Effector CD4-positive, alpha-beta T cell (primary cell): ENCODE data around the gene DHRS9. TPM values are rescaled to one million over a fixed set of nuclear protein-coding genes. Genes with fewer than 3 reads are reported as not detected.
"Not testable (repeated sequence)": the region's sequence is repeated elsewhere in the genome, so short reads cannot be mapped to it uniquely, and the experiment has no call there.

Experiments used
- DNase-seq: peaks from one replicate; pipeline ENCODE4 v3.0.0-alpha.2; 2020
- total RNA-seq: gene quantifications from one replicate; lab custom pipeline; 2026; lab: John Stamatoyannopoulos, UW

DHRS9 gene
- not detected for total RNA-seq

- no peak for DNase-seq
Observed at GRCh38 chr2:169069341-169069740, at the start of gene DHRS9. Gene DHRS9 (plus strand): TSS chr2:169069563. CDS start chr2:169081582, 12,019 bp downstream.

- DNase-seq: no peak
Observed at GRCh38 chr2:169023161-169023560, 46.2 kb upstream of the DHRS9 start.

- DNase-seq: no peak
Observed at GRCh38 chr2:169026056-169026455, 43.3 kb upstream of the DHRS9 start.

GRCh38 chr2:169027234-169027633 lies 42.1 kb upstream of the DHRS9 start:
- no peak for DNase-seq

DNA sequence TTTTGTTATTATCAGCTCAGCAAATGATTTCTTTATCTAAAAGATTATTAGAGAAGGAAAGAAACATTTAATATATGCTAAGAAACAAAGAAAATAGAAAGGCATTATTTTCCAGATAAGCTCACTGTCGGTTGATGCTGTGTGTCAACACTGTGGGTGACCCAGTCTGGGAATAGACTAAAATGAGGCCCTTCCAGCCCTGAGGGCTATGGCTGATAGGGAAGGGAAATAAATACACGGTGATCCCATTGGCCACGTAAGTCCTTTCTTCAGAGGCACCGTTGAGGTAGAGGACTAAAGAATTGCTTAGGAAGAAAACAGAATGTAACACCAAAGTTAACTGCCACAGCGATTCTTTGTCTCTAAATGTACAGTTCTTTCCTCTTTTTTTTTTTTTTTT lies 40.0 kb upstream of the DHRS9 start:
- DNase-seq: no peak

- no peak for DNase-seq
Observed at GRCh38 chr2:169031202-169031601, 38.2 kb upstream of the DHRS9 start, which contains the start of gene ABCB11. Gene ABCB11 (minus strand): TSS chr2:169031324. CDS start chr2:169018125, 13,199 bp downstream.

DNA sequence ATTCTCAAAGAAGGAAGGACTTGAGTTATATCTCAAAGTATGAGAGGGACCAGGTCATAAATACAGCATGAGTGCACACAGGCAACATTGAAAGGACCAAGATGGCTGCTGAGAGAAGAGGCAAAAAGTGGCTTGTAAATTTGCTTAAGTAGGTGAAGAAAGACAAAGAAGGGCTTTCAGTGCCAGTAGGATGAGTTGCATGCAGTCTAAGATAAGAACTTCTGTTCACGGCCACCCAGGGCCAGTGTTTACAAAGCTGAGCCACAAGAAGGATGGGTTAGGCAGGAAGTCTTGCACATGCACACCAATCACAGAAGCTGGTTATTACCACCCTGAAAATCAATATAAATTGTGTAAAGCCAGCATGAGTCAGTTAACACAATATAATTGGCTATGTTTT lies 35.1 kb upstream of the DHRS9 start:
- DNase-seq: no peak

- DNase-seq: no peak
Observed at GRCh38 chr2:169034984-169035544, 34.3 kb upstream of the DHRS9 start.

DNA sequence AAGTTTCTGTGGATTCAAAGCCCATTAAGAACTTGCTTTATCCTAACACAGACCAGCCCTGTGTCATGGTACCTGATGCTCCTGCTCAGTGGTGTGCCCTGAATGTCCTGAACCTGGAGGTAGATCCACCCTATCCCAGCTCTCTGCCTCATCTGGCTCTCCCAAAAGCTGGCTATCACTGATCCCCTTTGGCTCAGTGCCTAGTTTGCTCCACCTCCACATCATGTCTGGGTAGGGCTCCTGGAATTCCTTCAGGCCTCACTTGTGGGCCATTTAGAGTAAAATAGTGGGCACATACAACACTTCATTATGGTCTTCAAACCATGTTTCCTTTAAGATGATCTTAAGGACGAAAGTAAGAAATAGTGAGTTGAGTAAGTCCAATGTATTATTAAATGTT lies 33.5 kb upstream of the DHRS9 start:
- no peak for DNase-seq

- DNase-seq: no peak
Observed at GRCh38 chr2:169036736-169037440, 32.5 kb upstream of the DHRS9 start.

DNA sequence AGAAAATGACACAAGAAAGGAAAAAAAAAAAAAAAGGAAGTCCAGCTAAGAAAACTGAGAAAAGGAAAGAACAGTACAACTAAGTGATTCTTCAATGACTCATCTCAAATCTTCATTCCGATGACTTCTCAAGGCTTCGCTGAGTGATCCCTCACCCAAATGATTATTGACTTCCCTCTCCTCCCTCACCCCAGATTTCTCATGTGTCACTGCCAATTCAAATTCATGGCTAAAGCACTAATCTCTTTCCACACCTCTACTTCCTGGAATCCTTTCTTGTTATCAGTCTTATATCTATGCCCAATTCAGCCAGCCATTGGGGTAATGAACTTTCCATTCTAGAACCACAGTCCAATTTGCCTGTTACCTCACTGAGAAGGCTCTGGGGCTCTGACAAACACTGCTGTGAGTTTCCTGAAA lies 31.0 kb upstream of the DHRS9 start:
- no peak for DNase-seq

GRCh38 chr2:169039702-169040101 lies 29.7 kb upstream of the DHRS9 start:
- no peak for DNase-seq

DNA sequence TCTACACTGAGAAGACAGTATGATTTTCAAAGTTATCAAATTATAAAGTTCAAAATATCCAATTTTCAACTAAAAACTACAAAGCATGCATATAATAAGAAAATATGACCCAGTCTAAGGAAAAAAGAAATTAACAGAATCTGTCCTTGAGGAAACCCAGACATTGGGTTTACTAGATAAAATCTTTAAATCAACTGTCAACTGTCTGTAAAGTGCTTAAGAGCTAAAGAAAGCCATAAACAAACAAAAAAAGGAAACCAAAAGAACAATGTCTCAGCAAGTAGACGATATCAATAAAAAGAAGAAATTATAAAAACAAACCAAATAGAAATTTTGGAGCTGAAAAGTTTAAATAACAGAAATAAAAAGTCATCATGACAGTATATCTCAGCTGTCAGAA lies 27.8 kb upstream of the DHRS9 start:
- no peak for DNase-seq

DNA sequence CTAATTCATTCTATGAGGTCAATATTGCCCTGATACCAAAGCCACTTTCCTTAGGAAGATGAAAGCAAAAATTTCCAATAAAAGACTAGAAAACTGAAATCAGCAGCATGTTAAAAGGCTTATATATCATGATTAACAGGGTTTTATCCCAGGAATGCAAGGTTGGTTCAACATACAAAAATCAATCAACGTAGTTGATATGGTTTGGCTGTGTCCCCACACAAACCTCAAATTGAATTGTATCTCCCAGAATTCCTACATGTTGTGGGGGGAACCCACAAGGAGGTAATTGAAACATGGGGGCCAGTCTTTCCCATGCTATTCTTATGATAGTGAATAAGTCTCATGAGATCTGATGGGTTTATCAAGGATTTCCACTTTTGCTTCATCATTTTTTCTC lies 26.5 kb upstream of the DHRS9 start:
- DNase-seq: no peak

GRCh38 chr2:169046440-169047151 lies 22.8 kb upstream of the DHRS9 start:
- DNase-seq: no peak

- no peak for DNase-seq
Observed at GRCh38 chr2:169047256-169048250, 21.8 kb upstream of the DHRS9 start.

- no peak for DNase-seq
Observed at GRCh38 chr2:169049142-169049541, 20.2 kb upstream of the DHRS9 start.

DNA sequence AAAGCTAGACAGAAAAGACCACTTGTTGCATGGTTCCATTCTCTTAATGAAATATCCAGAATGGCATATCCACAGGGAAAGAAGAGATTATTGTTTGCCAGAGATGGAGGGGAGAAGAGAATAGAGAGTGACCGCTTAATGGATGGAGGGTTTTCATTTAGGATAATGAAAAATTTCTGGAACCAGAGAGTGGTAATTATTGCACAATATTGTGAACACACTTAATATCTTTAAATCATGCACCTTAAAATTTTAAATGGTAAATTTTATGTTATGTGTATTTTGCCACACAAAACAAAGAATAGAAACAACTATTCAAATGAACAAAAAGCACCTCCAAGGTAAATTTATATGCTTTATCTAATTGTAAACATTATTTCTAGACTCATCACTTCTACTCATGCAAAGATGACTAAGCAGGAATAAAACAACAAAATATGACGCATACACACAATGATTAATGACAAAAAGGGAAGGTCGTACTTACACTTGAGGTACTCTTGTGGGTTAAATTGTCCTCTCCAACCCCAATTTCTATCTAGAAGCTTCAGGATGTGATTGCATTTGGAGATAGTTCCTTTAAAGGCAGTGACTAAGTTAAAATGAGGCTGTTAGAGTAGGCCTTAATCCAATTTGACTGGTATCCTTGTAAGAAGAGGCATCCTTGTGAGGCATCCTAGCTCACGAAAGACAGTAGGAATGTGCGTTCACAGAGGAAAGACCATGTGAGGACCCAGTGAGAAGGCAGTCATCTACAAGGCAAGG lies 18.7 kb upstream of the DHRS9 start:
- DNase-seq: no peak

DNA sequence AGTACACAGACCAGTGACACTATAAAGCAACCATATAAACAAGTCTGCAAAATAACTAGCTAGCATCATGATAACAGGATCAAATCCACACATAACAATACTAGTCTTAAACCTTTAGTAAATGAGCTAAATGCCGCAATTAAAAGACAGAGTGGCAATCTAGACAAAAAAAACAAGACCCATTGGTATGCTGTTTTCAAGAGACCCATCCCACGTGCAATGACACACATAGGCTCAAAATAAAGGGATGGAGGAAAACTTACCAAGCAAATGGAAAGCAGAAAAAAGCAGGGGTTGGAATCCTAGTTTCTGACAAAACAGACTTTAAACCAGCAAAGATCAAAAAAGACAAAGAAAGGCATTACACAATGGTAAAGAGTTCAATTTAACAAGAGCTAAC lies 14.8 kb upstream of the DHRS9 start:
- not testable (repeated sequence) for DNase-seq

DNA sequence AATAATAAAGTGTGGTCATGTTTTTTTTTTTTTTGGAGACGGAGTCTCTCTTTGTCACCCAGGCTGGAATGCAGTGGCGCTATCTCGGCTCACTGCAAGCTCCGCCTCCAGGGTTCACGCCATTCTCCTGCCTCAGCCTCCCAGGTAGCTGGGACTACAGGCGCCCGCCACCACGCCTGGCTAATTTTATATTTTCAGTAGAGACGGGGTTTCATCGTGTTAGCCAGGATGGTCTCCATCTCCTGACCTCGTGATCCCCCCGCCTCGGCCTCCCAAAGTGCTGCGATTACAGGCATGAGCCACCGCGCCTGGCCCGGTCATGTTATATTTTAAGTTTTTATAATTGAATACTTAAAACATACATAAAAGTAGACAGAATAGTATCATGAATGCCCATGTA lies 5.2 kb upstream of the DHRS9 start:
- not testable (repeated sequence) for DNase-seq

GRCh38 chr2:169065422-169065821 lies 3.9 kb upstream of the DHRS9 start:
- DNase-seq: no peak
